NCI-H146 treated with DMSO at 0.1 percent for 48 hours (cell line): Measurements from ENCODE around the gene PCBP4.
"Not testable (repeated sequence)": the region's sequence is repeated elsewhere in the genome, so short reads cannot be mapped to it uniquely, and the experiment has no call there.

ENCODE experiments used
- DNase-seq: peaks from one replicate; lab custom pipeline; 2025; ENCODE audit not compliant: unreplicated experiment; lab: John Stamatoyannopoulos, UW

PCBP4 gene

DNA sequence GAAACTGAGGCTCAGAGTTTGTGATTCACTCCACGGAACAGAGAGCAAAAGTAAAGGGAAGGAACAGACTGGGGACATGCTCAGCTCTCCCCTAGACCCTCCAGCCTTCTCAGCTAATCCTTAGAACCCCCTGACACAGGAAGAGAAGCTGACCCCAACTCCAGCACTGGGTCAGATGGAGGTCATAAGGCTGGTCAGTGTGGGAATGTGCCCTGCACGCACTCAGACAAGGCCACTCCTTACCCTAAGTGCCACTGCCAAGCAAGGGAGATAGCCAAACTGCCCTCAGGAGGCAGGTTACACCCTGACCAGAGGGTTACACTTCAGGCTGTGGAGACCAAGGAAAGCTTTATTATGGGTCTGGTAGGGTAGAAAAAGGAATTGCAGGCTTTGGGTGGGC is 27.3 kb upstream of the PCBP4 start:
- no peak for DNase-seq

DNA sequence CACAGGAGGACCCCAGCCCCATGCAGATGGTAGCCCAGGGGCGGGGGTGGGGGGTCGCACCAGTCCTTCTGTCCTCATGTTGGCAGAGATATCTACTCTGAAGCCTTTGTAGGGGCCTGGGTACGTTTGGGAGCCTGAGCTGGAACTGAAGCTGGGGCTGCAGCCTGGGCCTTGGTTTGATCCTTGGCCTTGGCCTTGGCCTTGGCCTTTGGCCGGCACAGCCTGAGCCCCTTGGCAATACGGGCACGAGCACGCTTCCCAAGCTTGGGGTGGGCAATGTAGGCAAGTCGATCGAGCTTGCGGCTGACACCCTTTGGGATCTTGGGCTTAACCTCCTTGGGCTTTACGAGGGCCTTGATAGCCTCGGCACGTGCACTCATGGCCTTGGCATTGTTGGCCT is 26.4 kb upstream of the PCBP4 start:
- not testable (repeated sequence) for DNase-seq

DNA sequence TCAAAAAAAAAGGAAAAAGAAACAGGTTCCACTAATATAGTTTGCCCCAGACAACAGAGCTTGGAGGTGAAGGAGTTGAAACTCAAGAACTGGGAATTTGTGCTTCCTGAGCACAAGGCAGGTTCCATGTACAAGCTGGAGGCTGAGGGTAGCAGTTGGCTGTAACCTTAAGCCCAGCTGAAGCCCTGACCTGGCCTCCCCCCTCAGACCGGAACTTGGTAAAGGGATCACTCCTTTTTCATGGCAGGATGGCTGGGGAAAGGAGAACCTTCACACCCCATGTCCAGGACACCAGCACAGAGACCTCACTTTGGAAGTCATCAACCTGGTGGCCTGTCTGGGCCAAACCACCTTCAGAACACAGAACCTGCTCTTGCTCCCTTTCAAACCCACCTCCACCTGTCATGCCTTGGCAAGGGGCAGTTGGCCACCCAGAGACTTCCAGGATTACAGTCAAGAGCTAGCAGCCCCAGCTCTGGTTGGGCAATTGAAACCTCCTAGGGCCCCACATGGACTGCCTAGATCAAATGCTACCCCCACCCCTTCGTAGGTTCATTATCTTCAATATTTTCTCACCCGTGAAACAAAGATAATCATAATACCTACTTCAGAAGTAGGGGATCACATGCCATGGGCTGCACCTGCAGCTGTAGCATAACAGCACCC is 24.9 kb upstream of the PCBP4 start:
- DNase-seq: no peak

DNA sequence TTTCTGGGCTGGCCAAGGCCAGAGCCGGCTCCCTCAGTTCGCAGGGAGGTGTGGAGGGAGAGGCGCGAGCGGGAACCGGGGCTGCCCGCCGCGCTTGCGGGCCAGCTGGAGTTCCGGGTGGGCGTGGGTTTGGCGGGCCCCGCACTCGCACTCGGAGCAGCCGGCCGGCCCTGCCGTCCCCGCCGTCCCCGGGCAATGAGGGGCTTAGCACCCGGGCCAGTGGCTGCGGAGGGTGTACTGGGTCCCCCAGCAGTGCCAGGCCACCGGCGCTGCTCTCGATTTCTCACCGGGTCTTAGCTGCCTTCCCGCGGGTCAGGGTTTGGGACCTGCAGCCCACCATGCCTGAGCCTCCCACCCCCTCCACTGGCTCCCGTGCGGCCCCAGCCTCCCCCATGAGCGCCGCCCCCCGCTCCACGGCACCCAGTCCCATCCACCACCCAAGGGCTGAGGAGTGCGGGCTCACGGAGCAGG is 23.3 kb upstream of the PCBP4 start:
- not testable (repeated sequence) for DNase-seq

DNA sequence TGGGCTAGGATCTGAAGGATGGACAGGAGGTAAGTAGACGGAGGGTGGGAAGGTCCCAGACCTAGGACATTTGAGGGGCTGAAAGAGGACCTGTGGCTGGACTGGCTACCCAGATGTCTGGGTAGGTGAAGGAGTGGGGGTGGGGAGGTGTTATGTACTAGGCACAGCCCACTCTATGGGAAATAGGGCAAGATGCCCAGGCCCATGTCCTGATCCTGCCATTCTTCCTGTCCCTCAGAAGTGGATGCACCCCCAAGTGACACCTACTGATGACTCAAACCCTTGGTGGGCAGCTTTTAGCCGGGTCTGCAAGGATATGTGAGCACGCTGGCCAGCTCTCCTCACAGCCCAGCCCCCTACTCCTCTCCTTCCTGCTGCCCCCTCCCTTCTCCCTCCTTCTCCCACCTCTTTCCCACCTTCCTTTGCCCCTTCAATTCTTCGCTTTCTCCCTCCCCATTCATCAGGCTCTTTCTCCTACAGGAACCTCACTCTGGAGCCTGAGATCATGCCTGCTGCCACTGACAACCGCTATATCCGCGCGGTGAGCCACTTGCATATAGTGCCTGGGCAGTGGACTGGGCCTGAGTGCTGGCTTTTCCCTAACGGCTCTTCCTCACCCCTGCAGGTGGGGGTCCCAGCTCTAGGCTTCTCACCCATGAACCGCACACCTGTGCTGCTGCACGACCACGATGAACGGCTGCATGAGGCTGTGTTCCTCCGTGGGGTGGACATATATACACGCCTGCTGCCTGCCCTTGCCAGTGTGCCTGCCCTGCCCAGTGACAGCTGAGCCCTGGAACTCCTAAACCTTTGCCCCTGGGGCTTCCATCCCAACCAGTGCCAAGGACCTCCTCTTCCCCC is 21.3 kb upstream of the PCBP4 start:
- DNase-seq: no peak

DNA sequence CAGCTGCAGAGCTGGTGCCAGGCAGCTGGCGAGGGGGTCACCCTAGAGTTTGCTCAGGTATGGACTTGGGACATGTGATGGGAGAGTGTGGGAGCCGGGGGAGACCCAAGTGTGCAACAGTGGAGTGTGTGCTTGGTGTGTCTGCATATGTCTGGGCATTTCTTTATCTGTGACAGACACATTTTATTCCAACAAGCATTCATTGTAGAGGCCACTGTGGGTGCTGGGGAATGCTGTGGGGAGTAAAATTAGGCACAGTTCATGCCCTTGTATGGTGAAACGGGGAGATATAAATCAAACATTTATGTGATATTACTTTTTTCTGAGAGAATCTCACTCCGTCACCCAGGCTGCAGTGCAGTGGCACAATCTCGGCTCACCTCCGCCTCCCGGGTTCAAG is 20.3 kb upstream of the PCBP4 start:
- no peak for DNase-seq

DNA sequence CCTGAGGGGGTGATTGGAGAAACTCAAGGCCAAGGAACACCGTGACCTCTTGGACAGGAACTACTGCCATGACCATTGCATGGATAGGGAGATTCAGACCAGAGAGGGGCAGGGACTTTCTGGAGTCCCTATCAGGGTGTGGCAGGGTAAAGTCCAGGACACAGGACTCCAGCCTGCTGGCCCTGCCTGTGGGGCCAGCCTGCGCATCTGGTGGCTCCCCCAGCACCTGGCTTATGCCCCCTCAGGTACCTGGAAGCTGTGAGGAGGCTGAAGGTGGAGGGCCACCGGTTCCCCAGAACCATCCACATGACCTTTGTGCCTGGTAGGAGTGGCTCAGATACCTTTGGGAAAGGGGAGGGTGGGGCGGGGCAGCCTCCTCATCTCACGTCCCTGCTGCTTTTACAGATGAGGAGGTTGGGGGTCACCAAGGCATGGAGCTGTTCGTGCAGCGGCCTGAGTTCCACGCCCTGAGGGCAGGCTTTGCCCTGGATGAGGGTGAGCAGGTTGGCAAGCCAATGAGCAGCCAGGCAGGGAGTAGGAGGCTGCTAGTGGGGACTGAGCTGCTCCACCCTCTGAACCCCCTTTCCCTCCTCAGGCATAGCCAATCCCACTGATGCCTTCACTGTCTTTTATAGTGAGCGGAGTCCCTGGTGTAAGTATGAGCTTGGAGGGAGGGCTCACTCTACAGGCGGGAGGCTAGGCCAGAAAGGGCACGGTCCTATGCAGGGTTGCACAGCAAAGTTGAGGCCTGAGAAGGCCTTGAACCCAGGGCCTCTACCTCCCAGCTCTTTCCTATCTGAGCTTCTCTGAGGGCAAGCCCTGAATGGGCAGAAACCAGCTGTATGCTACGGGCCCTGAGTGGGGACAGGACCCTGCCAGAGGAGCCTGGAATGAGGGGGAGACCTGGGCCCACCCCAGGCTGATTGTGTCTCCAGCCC is 19.0 kb upstream of the PCBP4 start:
- DNase-seq: no peak

DNA sequence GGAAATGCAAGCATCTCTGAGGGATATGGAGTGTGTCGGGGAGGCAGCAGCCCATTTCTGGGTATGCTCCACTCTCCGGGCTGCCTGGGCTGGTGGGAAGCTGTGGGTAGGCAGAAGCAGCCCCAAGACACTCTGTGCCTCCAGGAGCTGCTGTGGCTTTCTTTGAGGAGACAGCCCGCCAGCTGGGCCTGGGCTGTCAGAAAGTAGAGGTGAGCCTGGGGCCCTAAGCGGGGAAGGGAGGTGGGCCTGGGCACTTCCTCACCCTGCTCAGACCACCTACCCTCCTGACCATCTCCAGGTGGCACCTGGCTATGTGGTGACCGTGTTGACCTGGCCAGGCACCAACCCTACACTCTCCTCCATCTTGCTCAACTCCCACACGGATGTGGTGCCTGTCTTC is 17.8 kb upstream of the PCBP4 start:
- no peak for DNase-seq

DNA sequence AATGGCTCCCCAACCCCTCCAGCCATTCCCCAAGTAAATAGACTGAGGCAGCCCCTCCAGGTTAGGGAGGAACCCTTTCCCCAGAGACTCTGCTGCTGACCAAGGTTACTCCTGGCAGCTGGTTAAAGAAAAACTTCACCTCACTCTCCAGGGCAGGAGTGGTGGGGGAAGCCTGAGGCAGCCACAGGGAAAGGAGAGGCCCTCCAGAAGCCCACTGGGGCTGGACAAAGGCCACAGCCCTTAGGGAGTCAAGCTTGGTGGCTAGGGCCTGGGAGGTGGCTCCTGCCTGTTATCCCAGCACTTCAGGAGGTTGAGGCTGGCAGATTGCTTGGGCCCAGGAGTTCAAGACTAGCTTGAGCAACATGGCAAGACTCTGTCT is 17.0 kb upstream of the PCBP4 start:
- DNase-seq: no peak

DNA sequence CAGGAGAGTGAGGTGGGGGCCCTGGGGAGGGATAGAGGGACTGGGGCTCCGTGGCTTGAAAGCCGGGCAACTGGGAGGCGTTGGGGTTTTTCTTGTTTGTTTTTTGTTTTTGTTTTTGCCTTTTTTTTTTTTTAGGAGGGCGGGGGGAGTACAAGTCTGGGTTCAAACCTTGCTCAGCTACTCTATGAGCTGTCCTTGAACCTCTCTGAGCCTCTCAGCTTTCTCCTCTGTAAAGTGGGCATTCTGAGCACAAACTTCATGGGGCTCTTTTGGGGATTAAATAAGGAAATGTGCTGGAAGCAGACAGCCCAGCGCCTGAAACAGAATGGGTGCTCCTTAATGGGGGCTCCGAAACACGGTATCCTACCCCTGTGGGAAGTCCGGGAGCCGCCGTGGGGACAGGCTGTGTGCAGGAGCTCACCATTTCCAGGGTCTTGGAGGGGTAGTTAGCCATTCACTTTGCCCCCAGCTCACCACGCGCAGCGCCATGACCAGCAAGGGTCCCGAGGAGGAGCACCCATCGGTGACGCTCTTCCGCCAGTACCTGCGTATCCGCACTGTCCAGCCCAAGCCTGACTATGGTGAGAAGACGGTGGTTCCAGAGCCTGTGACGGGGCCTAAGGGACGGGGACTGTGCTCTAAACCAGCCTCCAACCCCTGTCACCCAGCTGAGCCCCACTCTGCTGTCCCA is 16.5 kb upstream of the PCBP4 start:
- no peak for DNase-seq

DNA sequence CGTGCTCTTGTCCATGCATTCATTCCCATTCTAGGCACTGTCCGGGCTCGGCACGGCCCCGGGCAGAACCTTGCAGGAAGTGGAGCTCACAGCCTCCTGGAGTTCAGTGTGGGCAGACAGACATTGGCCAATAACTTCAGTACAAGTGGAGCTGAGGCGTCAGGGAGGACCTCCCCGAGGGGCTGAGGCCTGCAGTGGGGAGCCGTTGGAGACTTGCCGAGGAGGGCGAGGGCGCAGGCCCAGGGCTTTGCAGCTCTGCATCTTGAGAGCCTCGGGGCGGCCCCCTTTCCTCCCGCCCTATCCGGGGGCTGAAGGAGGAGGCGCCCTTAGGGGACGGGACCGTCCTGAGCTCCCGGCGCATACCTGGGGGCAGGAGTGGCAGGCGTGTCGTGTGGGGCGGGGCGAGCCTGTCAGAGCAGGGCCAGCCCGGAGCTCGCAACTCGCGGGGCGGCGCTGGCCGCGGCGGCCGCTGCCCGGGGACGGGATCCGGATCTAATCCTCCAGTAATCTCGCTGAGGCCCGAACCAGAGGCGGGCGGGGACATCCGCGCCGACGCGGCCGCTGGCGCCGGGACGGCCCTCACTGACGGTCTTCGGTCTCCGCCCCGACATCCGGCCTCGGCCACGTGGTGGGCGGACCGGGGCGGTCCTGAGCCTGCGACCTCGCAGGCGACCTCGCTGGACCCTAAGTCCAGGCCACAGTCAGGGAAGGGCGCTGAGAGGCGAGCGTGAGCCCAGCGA is 15.8 kb upstream of the PCBP4 start, which contains the start of gene ACY1:
ACY1 (plus strand) TSS at position 698 of the 740 bp plus-strand sequence. CDS start 530 bp downstream, outside the sequence.
- DNase-seq: no peak

DNA sequence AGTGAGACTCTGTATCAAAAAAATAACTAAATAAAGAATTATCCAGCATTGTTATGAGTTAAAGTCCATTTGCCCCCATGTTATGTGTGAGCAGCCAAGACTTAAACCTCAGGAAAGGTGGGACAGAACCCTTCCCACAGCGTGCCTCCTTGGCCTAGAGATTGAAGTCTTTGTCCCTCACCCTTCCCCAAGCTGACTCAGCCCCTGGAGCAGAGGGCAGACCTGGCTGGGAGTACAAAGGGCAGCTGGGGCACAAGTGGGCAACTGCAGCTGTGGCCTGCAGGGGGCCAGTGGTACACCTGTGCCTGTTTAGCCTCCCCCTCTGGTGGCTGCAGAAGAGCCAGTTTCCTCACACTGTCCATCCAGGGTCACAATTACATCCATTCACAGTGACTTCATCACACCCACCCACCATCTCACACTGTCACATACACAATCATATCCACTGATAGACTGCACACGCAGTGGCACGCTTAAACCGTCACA is 15.1 kb upstream of the PCBP4 start:
- DNase-seq: peak; percentile 36

DNA sequence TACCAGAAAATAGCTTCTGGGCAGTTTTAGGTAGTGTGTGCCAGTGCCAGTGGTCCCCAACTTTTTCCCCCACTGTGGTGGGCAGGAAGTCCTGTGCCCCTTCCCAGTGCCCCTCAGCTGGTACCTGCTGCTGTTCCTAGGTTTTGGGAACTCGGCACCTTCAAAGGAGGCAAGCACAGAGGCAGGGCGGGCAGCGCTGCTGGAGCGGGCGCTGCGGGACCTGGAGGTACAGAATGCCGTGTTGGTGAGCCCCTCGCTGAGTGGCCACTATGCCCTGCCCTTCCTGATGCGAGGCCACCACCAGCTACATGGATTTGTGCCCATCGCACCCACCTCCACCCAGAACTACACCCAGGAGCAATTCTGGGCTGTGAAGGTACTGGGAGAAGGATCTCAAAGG is 13.0 kb upstream of the PCBP4 start:
- no peak for DNase-seq

DNA sequence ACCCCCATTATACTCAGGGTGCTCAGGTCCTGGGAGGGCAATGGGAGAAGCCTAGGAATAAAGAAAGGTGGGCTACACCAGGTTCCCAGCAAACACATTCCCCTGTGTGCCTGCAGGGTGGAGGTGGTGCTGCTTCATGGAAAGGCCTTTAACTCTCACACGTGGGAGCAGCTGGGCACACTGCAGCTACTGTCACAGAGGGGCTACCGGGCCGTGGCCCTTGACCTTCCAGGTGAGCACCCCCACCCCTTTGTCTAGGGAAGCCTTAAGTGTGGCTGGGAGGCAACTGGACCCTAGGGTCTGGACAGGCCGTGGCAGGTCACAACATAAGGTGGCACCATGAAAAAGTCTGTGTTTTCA is 10.9 kb upstream of the PCBP4 start:
- no peak for DNase-seq

DNA sequence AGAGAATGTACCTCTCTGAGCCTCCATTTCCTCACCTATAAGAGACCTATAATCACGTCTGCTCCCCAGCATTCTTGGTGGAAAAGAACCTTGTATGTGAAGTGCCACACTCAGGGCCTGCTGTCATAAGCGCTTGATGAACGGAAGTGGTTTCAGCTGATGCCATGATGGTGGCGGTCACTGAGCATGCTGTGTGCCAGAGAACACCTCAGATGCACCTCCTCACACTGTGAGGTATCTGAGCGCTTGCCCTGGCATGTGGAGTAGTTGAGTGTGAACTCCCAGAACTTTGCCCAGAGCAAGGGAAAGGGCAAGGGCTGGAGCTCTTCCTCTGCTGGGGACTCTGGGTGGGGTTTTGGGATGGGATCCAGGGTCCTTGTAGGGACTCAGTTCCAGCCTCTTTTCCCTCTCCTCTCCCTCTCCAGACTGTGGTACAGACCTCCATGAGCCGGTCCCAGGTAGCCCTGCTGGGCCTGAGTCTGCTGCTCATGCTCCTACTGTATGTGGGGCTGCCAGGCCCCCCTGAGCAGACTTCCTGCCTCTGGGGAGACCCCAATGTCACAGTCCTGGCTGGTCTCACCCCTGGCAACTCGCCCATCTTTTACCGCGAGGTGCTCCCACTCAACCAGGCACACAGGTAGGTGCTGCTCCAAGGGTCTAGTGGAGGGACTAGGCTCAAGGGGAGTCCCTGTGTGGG is 10.3 kb upstream of the PCBP4 start:
- DNase-seq: no peak

DNA sequence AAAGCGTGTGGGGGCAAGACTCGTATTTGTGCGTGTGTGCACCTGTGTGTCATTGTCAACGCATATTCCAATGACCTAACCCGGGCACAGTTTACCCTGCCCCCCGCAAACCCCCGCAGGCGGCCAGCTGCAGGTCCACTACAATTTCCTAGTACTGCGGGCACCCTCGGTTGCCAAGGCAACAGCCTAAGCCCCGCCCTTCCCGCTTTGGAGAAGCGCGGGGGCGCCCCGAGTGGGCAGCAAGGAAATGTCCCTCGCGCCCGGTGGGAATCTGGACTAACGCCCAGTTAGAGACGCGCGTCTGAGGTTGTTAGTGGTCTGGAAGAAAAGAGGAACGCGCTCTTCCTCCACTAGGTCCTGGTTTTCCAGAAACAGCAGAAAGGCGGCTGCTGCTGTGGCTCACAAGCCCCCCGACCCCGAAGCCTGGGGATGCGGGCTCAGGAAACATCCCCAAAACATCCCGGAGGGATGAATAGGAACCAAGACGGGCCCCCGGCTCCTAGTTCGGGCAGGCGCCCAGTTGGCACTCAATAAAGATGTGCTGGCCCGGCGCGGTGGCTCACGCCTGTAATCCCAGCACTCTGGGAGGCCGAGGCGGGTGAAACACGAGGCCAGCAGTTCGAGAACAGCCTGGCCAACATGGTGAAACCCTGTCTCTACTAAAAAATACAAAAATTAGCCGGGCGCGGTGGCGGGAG is 8.7 kb upstream of the PCBP4 start:
- DNase-seq: peak; percentile 18

DNA sequence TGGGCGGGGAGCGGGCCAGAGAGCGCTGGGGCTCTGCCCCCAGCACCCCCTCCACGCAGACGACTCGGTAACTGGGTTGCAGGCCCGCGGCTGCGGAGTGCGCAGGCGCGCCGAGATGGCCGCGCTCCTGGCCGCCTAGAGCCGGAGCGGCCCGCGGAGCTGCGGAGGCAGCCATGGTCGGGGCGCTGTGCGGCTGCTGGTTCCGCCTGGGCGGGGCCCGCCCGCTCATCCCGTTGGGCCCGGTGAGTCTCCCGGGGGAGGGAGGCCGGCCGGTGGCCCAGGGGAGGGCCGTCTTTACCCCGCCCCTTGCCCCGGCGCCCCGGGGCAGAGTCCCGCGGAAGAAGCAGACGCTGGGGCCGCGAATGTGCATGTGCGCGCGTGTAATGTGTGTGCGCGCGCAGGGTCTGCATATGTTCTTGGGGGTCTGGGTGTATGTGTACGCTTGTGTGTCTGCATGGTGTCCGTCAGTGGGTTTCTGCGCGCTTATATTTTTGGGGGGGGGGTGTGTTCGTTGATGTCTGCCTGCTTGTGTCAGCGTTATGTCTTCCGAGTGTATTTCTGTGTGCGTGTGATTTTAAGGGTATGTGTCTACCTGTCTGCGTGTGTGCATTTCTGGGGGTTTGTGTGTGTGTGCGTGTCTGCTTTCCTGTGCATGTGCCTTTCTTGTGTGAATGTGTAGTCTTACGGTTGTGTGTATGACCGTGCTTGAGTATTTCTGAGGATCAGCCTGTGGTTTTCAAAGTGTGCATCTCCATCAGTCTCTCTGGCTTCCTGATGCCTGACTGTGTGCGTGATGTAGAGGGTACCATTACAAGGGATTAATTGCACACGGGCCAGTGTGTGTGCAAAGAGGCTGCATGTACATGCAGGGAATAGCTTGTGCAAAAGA is 8.0 kb upstream of the PCBP4 start, which contains the start of gene ABHD14A:
ABHD14A (plus strand) TSS at position 102 of the 889 bp plus-strand sequence; CDS start at position 174, 72 bp downstream.
- no peak for DNase-seq
